Anterior cingulate cortex (tissue), 58 donors: ENCODE measurements around the gene VAV3.

Experiments used
- DNase-seq, 58 donors: peaks; one replicate each; lab custom pipeline; 2025; lab: John Stamatoyannopoulos, UW

The VAV3 gene

DNA sequence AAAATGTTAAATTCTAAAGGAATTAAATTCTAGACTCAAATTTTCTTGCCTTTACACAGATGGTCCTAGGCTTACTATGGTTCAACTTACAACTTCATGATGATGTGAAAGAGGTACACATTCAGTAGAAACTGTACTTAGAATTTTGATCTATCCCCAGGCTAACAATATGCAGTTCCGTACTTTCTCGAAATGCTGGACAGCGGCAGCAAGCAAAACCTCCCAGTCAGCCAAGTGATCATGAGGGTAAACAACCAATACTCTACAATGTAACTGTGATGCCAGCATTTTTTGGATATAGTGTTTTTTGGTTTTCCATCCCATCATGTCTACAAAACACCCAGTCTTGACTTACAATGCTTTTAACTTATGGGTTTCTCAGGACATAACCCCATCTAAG lies 25.7 kb downstream of the VAV3 start:
- no peak for DNase-seq

DNA sequence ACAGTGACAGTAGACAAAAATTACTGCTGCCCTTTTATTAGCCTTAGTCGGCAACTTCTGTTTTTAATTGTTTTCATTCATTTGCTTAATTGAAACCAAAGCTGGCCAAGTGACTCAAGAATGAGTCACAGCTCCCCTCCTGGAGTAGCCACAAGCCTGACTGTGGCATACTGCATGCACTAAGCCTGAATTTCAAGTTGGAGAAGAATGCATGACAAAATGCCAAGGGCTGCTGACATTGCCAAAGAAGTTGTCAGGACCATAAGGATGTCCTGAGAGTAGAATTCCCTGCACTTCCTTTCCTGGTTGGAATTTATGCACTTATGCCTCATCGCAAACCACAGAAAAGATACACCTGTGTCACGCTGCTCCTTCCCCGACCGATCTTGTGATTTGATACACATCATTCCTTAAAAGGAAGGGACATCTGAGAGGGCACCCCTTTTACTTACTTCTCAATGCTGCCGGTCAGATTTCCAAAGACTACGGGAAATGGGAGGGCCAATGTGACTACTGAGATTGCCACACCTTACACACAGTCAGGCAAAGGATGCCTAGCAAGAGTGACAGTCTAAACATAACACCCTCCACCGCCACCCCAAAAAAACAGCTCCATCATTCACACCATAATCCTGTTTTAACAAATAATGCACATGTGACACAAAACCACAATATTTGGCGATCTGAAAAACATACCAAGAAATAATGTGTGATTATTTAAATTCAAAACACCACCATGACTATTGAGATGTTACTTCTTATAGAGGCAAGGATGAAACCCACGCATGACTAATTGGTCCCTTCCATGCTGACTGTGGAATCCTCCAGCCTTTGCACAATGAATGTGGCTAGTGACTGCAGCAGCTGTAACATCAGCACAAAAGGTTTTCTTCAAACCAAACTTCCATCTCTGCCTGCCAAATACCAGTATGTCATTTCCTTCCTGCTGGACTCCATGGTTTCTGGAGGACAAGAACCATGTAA lies 28.2 kb downstream of the VAV3 start:
- peak in 6 of 58 donors; percentile 2 to 23 (median 10) for DNase-seq

DNA sequence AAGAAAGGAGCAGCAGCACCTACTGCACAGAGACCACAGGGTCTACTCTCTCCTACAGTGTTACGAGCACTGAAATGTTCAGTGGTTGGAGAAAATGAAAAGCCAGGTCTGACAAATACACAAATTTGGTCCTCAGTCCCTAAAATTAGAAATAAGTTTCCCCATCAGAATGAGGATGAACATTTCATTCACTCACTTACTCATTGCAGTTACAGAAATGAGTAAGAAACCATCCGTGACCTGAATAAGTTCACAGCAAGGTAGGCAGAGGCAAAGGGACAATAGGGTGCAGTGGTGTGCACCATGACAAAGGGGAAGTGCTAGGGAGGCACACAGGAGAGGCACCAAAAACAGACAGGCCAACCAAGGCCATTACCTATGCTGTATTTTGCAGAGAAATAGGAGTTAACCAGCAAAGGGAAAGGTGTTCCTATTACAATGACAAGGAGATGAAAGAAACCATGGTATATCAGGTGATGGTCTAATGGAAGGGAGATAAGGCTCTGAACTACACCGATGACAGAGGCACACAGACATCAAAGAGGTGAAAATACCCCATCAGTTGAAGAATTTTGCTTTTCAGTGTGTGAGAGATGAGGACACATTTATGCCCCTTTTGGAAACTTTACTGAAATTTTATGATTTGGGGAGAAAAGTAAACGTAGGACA lies 29.4 kb downstream of the VAV3 start:
- no peak for DNase-seq

DNA sequence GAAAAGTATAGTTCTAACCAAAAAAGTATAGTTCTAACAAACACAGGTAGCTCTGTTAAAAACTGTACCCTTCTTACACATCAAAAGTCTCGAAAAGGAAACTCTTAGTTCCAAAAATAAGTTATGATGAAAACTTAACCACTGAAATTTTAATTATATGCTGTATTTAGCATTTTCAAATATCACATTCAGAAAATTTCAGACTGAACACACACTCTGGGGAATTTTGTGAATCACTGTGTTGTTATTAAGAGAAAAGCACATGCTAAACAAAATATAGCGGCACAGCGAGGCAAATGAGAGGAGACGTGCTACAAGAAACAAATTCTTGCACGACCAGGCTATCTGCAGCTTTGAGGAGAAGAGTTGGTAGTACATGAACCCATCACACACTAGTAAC lies 30.4 kb downstream of the VAV3 start:
- DNase-seq: no peak

DNA sequence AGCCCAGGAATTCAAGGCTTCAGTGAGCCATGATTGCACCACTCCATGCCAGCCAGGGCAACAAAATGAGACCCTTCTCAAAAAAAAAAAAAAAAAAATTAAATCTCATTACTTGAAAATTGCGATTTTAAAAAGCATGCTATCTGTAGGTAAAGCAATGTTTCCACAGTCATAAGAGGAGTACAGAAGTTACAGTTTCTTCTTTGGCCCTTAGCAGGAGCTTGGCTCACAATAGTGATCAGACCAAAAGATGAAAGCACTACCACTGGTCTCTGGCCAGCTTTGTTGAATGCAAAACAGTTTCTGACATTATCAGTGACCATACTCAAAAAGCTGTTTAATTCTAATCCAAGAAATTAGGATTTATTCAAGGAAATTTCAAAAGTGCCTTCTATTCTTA lies 31.2 kb downstream of the VAV3 start:
- no peak for DNase-seq

DNA sequence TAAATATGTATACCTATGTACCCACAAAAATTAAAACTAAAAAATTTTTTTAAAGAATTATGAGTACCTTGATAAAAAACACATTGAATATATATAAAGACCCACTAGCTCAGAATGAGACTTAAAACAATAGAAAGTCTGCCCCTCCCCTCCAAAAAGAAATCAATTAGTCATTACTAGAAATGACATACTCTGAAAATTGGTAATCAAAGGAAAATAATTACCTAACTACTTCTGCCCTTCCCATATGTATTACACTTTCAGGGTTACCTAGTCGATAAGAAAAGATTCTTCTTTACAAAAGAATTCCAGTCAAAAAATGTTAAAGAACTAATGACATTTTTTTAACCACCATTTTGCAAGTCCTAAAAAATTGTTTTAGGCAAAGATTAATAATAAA lies 34.7 kb downstream of the VAV3 start:
- DNase-seq: no peak

DNA sequence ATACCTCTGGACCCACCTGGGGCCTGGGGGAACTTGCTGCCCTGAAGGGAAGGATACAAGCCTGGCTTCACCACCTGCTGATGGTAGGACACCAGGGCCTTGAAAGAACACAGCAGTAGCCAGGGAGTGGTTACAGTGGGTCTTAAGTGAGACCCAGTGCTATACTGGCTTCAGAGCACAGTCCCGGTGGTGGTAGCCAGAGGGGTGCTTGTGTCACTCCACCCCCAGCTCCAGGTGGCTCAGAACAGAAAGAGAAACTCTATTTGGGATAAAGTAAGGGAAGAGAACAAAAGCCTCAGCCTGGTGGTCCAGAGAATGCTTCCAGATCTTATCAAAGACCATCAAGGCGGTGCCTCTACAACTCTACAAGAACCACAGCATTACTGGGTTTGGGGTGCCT lies 37.2 kb downstream of the VAV3 start:
- no peak for DNase-seq

DNA sequence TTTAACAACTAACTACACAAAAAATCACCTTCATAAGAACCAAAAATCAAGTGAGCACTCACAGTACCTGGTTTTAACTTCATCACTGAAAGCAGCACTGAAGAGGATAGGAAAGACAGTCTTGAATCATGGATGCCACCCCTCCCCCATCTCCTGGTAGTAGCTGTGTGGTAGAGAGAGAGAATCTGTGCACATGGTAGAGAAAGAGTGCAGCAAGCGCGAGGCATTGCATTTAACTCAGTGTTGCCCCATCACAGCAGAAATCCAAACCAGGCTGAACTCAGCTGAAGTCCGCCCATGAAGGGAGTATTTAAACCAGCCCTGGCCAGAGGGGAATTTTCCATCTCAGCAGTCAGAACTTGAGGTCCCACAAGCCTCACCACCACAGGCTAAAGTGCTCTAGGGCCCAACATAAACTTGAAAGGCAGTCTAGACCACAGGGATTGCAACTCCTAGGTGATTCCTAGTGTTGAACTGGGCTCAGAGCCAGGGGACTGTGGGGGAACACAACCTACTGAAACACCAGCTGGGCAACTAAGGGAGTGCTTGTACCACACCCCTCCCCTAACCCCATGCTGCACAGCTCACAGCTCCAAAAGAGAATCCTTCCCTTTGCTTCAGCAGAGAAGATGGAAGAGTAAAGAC lies 38.4 kb downstream of the VAV3 start:
- DNase-seq: no peak

DNA sequence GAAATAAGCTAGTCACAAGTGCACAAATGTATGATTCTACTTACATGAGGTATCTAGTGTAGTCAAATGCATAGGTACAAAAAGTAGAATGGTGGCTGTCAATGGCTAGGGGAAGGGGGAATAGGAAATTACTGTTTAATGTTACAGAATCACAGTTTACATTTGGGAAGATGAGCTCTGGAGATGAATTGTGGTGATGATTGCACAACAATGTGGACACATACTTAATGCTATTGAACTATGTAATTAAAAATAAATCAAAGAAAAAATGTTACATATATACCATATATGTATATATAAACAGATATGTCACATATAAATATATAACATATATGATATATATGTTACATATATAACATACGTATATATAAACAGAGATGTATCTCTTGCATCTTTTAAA lies 39.4 kb downstream of the VAV3 start:
- DNase-seq: no peak

DNA sequence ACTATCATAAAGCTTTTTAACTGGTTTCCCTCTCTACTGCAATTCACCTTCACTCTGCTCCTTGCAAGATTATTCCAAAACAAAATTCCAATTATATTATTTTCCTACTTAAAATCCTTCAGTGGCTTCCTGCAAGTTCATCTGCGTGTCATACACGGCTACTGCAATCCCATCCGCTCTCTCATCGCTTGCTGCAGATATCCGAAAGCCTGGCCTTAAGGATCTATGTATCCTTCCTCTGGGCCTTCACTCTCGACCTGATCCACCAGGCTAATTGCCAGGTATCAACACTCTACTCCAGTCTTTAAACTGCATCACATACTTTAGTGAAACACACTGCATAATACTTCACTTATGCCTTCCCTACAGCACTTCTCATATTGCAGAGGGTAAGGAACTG lies 44.0 kb downstream of the VAV3 start:
- DNase-seq: no peak

DNA sequence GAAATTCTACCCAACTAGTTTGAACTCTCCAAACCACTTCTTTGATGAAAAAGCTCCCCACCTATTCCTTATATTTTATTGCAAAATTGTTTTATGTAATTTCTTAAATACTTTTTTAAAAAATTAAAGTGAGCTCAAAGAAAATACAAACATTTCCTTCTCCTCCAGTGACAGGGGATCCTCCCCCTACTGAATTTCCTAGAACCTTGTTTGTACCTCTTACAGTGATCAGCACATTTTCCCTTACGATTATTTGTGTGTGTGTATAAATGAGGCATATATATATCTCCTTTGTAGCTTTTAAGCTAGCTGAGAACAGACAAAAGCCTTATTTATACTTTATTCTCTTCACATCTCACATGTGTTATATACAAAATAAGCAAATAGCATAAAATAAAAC lies 44.4 kb downstream of the VAV3 start:
- no peak for DNase-seq

DNA sequence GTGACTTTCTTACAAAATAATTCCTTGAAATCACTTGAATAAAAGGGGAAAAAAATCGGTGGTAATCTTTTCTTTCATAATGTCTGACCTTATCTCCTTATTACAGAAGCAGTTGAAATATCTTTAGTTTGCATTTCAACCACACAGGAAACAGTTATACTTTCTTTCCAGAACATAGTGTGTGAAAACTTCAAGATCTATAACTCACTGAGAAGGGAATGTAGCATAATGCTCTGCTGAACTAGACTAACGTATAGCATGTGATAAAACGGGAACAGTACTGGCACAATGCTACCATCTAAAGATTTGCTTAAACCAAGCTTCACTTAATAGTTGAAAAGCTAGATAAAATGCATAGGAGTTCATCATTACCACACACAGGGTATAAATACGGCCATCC lies 45.0 kb downstream of the VAV3 start:
- no peak for DNase-seq

DNA sequence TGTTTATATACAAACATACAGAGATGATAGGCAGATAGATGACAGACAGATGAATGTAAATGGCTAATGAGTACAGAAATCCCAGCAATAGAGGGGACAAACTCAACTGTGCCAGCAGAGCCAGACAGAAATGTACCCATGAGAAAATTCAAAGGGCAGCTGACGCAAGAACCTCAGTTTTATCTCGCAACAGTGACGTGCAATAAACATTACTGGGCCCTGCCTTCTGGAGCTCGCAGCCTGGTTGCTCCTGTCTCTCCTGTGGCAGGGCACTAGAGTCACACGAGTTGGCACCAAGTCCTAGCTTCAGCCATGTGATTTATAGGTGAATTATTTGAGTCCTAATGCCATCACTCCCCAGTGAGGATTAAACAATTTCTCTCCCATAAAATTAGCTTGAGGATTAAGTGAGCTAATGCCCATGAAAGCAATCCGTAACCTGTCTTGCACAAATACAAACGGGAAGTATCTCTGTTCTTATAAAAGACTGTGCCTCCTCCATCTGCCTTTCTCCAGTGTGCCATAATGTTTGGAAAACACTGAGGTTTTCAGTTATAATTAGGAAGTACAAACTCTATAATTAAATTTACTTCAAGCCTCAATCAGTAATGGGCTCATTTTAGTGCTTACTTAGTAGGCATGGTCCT lies 50.7 kb downstream of the VAV3 start:
- no peak for DNase-seq

DNA sequence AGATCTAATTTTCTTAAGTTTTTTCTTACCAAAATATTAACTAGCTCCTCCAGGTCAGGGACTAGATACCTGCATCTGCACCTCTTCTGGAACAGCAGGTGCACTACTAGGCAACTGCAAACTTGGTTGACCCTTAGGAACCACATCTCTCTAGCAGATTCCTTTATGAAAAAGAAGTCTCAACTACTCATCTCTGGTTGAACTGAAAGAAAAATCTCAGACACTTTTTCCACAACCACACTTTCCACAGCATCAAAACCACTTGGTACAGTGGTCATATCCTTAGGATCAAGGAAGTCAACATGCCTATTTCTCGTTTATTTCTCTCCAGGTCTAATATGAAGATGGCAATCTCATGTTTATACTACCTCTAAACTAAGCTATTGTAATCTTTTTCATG lies 52.3 kb downstream of the VAV3 start:
- no peak for DNase-seq

DNA sequence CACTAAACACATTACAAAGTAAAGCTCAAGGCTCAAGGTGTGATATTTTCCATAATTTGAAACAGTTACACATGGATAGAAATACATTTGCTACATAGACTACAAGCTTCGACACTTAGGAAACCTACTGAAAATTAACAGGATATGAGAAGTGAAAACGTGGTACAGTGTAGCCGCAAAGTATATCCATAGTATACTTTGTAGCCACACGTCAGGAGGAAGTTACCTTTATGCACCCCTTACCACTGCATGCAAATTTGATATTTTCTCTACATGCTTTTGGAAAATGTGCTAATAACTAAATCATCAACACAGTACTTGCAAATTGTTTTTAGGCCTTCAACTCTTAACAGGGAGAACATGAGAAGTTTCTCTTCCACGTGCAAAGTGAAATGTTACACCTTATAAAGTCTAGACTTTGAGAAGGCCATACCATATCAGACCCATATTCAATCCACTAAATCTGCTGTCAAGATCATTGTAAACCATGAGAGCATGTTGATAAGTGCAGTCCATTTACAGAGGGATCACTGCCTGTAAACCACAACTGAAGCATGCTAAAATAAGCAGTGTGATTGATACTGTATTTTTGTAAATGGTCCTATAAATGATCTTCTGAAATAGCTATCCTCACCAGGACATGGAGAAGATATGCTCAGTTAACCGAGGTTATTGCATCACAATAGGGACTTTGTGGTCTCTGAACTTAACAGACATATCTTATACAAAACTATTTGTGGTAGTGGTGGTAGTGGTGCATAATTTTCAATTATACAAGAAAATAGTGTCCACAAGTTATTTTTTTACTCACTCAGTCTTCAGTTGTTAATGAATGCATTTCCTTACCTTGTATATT lies 64.7 kb downstream of the VAV3 start:
- DNase-seq: no peak

DNA sequence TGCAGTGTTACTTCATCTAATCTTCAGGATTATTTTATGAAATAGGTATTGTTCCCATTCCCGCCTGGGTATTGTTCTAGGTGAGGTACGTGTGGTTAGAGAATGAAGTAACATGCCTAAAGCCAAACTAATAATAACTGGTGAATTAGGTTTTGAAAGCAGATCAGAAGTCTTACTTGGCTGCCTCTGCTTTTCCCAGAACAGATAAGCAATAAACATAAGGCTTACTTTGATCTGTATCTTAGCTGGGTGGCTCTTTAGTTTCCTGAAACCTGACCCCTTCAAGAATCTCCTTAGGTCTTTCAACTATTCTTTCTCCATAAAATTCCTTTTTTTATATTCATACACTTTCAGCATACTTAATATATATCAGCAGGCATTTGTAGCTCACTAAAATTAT lies 65.3 kb downstream of the VAV3 start:
- DNase-seq: no peak

DNA sequence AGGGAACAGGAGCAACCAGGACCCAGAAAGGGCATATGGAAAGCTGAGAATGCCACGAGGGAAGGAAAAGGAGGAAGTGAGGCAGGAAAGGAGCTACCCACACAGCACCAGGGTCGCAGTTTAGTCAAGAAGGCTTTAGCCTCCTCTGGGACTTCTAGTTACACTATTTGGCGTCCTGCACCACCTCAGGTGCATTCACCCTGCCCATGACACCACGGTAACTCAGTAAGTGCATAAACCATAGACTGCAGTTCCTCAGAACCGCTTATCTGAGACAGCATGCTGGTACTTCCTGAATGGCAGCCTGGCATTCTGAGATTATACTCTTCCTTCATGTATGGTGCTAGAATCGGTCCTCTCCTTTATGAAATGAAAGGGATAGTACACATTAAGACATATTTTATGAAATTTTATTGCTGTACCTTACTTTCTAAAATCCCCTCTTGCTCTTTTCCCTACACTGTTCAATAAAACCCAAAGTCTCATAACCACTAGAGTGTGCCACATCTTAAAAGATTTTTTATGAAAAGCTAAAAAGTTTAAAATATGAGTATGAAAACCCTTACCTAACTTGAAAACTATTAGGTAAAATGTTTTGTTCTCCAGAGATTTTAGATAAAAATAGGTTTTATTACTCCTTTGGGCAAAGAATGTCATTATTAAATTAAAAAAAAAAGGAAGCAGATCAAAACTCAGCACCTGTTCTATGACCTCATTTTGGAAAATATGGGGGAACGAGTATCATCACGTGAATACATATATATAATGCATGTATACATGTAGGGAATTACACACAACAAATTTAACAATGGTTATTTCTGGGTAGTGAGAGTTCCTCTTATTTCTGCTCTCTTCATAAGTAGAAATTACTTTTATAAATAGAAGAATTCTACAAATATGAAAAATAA lies 67.3 kb downstream of the VAV3 start:
- DNase-seq: no peak

DNA sequence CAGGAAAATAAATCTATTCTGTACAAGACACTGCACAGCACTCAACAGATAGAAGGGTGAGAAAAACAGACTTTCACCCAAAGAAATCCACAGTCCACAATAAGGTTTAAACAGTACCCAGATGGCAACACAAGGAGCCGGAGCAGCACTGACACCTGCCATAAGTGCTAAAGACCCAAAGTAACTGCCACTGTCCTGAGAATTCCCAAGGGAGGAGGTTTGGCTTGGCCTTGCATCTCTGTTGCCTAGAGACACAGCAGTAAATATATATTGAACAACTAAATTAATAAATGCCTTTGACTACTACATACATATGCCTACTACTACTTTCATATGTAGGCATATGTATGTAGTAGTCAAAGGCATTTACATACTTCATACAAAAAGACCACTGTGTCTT lies 68.0 kb downstream of the VAV3 start:
- DNase-seq: no peak

DNA sequence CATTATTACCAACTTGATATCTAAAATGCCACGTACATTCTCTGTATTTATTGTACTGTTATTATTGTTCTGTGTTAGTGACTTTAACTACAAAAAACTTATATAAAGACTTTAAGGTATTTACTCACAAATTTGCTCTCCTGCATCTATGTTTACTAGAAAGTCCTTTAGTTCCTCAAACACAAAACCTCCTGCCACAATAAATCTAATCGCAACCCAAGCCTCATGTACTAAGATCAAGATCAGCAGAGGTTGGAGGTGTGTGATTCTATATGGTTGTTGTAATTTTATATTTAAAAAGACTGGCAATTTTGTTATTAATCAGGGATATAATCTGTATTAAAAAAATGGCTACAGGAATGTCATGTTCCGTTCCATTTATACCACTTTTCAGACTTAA lies 68.6 kb downstream of the VAV3 start:
- DNase-seq: no peak
